Measurements from ENCODE around the gene MAP2K5.

The MAP2K5 gene

DNA sequence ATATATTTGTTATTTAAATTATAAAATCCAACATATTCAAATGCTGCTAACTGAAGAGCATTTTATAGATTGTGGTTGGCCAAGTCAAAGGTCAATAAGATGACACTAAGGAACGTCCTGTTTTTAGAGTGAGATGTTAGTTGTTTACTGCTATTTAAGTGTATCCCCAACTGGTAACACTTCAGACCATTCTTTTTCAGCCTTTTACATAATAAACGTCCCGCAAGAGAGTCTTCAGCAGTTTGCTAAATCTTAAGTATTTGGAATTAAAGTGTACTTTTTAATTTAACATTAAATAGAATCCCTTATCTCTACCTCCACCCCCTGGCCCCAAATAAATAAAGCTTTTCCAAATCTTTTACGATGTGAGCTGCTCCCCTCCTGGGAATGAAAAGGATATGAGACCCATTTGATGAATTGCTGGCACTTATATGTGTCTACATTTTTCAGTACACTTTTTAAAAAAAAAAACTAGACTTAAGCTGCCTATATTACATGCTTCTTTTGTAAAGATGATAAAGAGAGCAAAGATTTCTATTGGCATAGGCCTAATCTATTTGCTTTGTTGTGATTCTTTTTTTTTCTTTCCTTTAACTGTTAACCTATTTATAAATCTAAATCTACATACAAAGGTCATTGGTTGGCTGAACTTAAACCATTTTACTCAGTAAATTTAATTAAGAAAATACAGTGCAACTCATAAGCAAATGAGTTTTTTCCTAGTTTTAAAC, 181.0 kb downstream of the MAP2K5 start:
- Mint-ChIP-seq H3K9me3 (no peaks in the 10 kb centered on the region), H3K4me1 (no peaks in the 10 kb centered on the region)

GRCh38 chr15:67724691-67725375, 182.3 kb downstream of the MAP2K5 start:
- ATAC-seq (no peak), DNase-seq (ENCODE audit: low spot score in 2 of 2) (no peak)
- Mint-ChIP-seq H3K36me3 (no peaks in the 10 kb centered on the region), H3K9me3 (no peaks in the 10 kb centered on the region), H3K4me1 (no peaks in the 10 kb centered on the region), H3K27ac (no peak overlapping the region), H3K4me3 (no peak overlapping the region)

More for the DNA sequence above, 181.0 kb downstream of the MAP2K5 start:
- ATAC-seq (no peak), DNase-seq (ENCODE audit: low spot score in 2 of 2) (no peak)
- Mint-ChIP-seq H3K27ac (no peak overlapping the region), H3K4me3 (no peak overlapping the region), H3K36me3 (no peaks in the 10 kb centered on the region)

GRCh38 chr15:67730135-67730534, 187.6 kb downstream of the MAP2K5 start:
- H3K4me1 Mint-ChIP-seq: peaks cover 2% of the 10 kb centered on the region
- DNase-seq (ENCODE audit: low spot score in 2 of 2) (no peak), ATAC-seq (no peak)
- H3K36me3 Mint-ChIP-seq: no peaks in the 10 kb centered on the region
- no peak overlapping the region for H3K27ac Mint-ChIP-seq
- H3K4me3 Mint-ChIP-seq: no peak overlapping the region
- H3K9me3 Mint-ChIP-seq: no peaks in the 10 kb centered on the region

GRCh38 chr15:67731112-67731721, 188.7 kb downstream of the MAP2K5 start:
- ATAC-seq: no peak
- Mint-ChIP-seq H3K36me3 (no peaks in the 10 kb centered on the region), H3K27ac (no peak overlapping the region), H3K4me1 (peaks cover 7% of the 10 kb centered on the region), H3K9me3 (no peaks in the 10 kb centered on the region), H3K4me3 (no peak overlapping the region)
- no peak for DNase-seq (ENCODE audit: low spot score in 2 of 2)

- peaks cover 7% of the 10 kb centered on the region for H3K4me1 Mint-ChIP-seq
- H3K36me3 Mint-ChIP-seq: no peaks in the 10 kb centered on the region
- no peak for DNase-seq (ENCODE audit: low spot score in 2 of 2)
- H3K9me3 Mint-ChIP-seq: no peaks in the 10 kb centered on the region
- H3K4me3 Mint-ChIP-seq: no peak overlapping the region
- no peak for ATAC-seq
- H3K27ac Mint-ChIP-seq: no peak overlapping the region
Measured at GRCh38 chr15:67732164-67732563, 189.7 kb downstream of the MAP2K5 start.

- DNase-seq (ENCODE audit: low spot score in 2 of 2) (no peak), ATAC-seq (no peak)
- Mint-ChIP-seq H3K36me3 (no peaks in the 10 kb centered on the region), H3K4me3 (no peak overlapping the region), H3K27ac (no peak overlapping the region), H3K9me3 (no peaks in the 10 kb centered on the region), H3K4me1 (peaks cover 7% of the 10 kb centered on the region)
Measured at GRCh38 chr15:67732671-67733374, 190.3 kb downstream of the MAP2K5 start.

- DNase-seq (ENCODE audit: low spot score in 2 of 2) (no peak), ATAC-seq (no peak)
- no peaks in the 10 kb centered on the region for H3K9me3 Mint-ChIP-seq
- H3K27ac Mint-ChIP-seq: no peak overlapping the region
- no peaks in the 10 kb centered on the region for H3K36me3 Mint-ChIP-seq
- H3K4me1 Mint-ChIP-seq: peaks cover 7% of the 10 kb centered on the region
- no peak overlapping the region for H3K4me3 Mint-ChIP-seq
Measured at GRCh38 chr15:67735896-67736295, 193.4 kb downstream of the MAP2K5 start.

DNA sequence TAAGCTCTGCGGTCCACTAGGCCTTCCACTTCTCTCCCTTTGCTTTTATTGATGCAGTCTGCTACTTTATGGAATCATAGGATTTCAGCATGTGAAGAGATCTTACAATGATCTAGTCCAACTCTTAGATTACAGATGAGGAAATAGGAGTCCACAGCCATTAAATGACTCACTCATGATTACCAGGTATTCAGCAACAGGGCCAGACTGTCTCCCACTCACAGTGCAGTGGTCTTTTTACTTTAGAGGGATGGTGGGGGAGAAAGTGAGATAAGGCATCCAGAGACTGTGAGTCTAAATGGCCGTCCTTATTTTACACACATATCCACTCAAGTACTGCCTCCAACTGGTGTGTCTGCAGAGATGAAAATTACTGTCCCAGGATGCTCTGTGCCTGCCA, 194.3 kb downstream of the MAP2K5 start:
- Mint-ChIP-seq H3K9me3 (no peaks in the 10 kb centered on the region), H3K27ac (no peak overlapping the region)

DNA sequence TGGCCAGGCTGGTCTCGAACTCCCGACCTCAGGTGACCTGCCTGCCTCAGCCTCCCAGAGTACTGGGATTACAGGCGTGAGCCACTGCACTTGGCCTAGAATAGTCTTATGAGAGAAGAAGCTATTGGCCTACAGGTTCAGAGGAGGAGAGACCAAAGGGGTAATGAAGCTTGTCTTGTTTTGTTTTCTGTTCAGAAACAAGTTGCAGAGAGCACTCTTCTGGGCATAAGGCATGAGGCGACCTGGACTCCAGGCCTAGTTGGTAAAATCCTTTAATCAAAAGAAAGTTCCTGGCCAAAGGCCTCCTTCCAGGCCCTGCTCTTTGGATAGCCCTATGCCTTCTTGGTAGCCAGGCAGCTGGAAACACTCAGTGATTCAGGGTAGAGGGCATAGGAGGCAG, 195.6 kb downstream of the MAP2K5 start:
- DNase-seq (ENCODE audit: low spot score in 2 of 2): no peak
- no peak for ATAC-seq
- Mint-ChIP-seq H3K9me3 (no peaks in the 10 kb centered on the region), H3K4me1 (peaks cover 14% of the 10 kb centered on the region), H3K36me3 (no peaks in the 10 kb centered on the region), H3K27ac (no peak overlapping the region), H3K4me3 (no peak overlapping the region)

More for the DNA sequence above, 194.3 kb downstream of the MAP2K5 start:
- ATAC-seq (no peak), DNase-seq (ENCODE audit: low spot score in 2 of 2) (no peak)
- Mint-ChIP-seq H3K36me3 (no peaks in the 10 kb centered on the region), H3K4me1 (peaks cover 14% of the 10 kb centered on the region), H3K4me3 (no peak overlapping the region)

DNA sequence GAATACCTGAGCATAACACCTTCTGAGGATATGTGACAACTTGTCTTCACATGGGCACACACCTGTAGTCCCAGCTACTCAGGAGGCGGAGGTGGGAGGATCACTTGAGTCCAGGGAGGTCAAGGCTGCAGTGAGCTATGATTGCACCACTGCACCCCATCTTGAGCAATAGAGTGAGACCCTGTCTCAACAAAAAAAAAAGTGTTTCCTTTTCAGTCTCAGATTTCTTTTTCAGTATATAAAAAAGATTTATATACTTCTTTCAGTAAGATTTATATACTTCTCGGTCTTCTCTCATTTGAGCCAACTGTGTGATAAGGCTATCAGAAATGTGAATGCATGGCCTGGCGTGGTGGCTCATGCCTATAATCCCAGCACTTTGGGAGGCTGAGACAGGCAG, 197.9 kb downstream of the MAP2K5 start:
- DNase-seq (ENCODE audit: low spot score in 2 of 2): no peak
- no peak for ATAC-seq
- Mint-ChIP-seq H3K4me3 (no peak overlapping the region), H3K4me1 (peaks cover 22% of the 10 kb centered on the region), H3K27ac (no peak overlapping the region), H3K36me3 (no peaks in the 10 kb centered on the region), H3K9me3 (no peaks in the 10 kb centered on the region)

DNA sequence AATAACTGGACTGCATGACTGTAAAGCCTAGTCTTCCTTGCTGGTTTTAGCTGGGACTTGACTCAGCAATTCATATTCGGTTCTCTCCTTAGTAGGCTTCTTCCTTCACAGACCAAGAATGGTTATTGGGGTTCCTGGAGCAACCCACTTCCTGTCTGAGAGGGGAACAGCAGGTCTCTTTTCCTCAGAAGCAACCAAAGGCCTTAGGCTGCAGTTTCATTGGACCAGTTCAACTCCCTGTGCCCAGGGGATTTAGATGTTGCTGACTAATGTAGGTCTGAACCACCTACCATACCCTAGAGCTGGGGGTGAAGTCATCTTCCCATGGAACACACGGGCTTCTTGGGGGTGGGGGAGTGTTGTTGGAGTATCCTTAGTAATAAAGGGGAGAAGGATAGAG, 198.8 kb downstream of the MAP2K5 start:
- H3K9me3 Mint-ChIP-seq: no peaks in the 10 kb centered on the region
- no peaks in the 10 kb centered on the region for H3K36me3 Mint-ChIP-seq
- no peak for ATAC-seq
- DNase-seq (ENCODE audit: low spot score in 2 of 2): no peak
- H3K4me1 Mint-ChIP-seq: peaks cover 26% of the 10 kb centered on the region
- no peak overlapping the region for H3K4me3 Mint-ChIP-seq
- H3K27ac Mint-ChIP-seq: no peak overlapping the region

DNA sequence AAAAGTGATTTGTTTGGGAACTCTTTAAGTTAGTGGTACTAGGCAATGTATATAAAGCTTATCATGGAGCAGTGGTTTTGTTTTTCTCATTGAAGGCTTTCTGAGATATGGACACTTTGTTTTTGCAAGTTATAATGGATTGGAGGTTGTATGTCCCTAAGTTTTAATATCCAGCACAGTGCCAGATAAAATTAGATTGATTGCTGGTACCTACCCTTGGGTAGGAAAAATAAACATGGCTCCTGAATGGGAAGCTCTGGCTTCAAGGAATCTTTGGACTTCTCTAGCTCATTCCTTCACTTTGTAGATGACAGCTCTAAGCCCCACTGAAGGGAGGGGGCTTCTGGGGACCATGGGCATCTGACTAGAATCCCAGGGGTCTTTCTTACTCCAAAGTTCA, 201.1 kb downstream of the MAP2K5 start:
- Mint-ChIP-seq H3K4me3 (no peak overlapping the region), H3K36me3 (no peaks in the 10 kb centered on the region), H3K27ac (no peak overlapping the region), H3K4me1 (peaks cover 32% of the 10 kb centered on the region), H3K9me3 (no peaks in the 10 kb centered on the region)
- ATAC-seq (no peak), DNase-seq (ENCODE audit: low spot score in 2 of 2) (no peak)

- Mint-ChIP-seq H3K4me1 (peaks cover 32% of the 10 kb centered on the region), H3K36me3 (peaks cover 6% of the 10 kb centered on the region), H3K27ac (peak overlapping the region; percentile 75), H3K4me3 (no peak overlapping the region), H3K9me3 (no peaks in the 10 kb centered on the region)
- ATAC-seq: no peak
- no peak for DNase-seq (ENCODE audit: low spot score in 2 of 2)
Measured at GRCh38 chr15:67744331-67745072, 202.0 kb downstream of the MAP2K5 start.

- H3K27ac Mint-ChIP-seq: peak overlapping the region; percentile 75
Measured at GRCh38 chr15:67745073-67746006, 202.8 kb downstream of the MAP2K5 start.

More at GRCh38 chr15:67745073-67746006, 202.8 kb downstream of the MAP2K5 start:
- no peak for DNase-seq (ENCODE audit: low spot score in 2 of 2)
- H3K4me1 Mint-ChIP-seq: peaks cover 32% of the 10 kb centered on the region
- ATAC-seq: no peak
- no peak overlapping the region for H3K4me3 Mint-ChIP-seq
- H3K9me3 Mint-ChIP-seq: no peaks in the 10 kb centered on the region
- H3K36me3 Mint-ChIP-seq: peaks cover 6% of the 10 kb centered on the region
